HG03103 (cell line): Measurements from ENCODE around the gene ADRB1.

Experiments used
- ATAC-seq: cut with Tn5 transposase; IDR thresholded peaks from one replicate; pipeline ENCODE4 v1.9.1; 2021; ENCODE audit warnings: low read depth; ENCODE audit not compliant: unreplicated experiment

The ADRB1 gene

GRCh38 chr10:114084215-114084614 lies 40.5 kb downstream of the ADRB1 start:
- no peak for ATAC-seq

GRCh38 chr10:114087255-114087654 lies 43.6 kb downstream of the ADRB1 start:
- no peak for ATAC-seq

GRCh38 chr10:114087655-114088054 lies 44.0 kb downstream of the ADRB1 start:
- no peak for ATAC-seq

GRCh38 chr10:114094795-114095194 lies 51.1 kb downstream of the ADRB1 start:
- ATAC-seq, result no peak

GRCh38 chr10:114095559-114096337 lies 52.1 kb downstream of the ADRB1 start:
- ATAC-seq, result no peak
